PC-3 (cell line): ENCODE results near the gene SPATA31D1.

Source experiments
- EZH2 ChIP-seq: fragments of 300-600 bp; sonication (generic); IDR thresholded peaks from one replicate; pipeline ENCODE4 v1.6.1; 2017; ENCODE audit warnings: antibody characterized with exemption, mild to moderate bottlenecking, low read length; ENCODE audit not compliant: unreplicated experiment
- EZH2phosphoT487 ChIP-seq: fragments of 300-600 bp; sonication (generic); IDR thresholded peaks from 2 replicates; pipeline ENCODE4 v1.6.1; 2018; ENCODE audit warnings: mild to moderate bottlenecking, antibody characterized with exemption, low read length, borderline replicate concordance
- TF ChIP-seq, protein P1 (sequence below): fragments of 300-600 bp; sonication (generic); conservative IDR thresholded peaks from 2 replicates; pipeline ENCODE4 v1.5.1; 2017; ENCODE audit warnings: antibody characterized with exemption, low read depth, mild to moderate bottlenecking, low read length

DNA sequence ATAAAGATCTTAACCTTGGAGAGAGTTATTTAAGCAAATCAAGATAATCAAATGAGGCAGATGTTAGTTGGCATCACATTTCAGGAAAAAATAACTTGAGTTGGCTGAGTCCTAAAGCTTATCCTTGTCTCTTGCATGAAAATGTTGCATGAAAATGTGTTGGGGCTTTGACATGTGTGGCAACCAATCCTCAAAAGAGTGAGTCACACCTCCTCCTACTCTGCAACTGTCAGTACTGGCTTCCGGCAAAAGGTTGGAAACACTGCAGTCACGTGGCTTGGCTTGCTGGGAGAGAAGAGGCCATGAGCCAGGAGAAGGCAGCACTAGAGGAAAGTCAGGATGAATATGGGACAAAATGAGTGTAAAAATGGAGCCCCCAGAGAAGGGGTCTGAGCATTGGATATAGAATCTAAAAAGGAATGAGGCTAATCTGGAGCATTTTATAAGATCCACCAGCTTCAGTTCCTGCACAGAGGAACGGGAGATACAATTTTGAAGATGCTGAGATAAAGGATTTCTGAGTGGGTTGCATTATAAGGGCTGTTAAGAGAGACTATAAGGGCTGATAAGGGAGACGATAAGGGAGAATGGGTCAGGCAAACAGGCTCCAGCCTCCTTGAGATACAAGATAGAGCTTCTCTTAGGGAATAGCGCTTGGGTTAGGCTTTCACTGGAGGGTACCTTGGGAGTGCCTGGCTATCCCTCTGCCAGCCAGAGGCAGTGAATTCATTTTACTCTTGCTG is 43.1 kb downstream of the SPATA31D1 start:
- TF ChIP-seq, protein P1, sequence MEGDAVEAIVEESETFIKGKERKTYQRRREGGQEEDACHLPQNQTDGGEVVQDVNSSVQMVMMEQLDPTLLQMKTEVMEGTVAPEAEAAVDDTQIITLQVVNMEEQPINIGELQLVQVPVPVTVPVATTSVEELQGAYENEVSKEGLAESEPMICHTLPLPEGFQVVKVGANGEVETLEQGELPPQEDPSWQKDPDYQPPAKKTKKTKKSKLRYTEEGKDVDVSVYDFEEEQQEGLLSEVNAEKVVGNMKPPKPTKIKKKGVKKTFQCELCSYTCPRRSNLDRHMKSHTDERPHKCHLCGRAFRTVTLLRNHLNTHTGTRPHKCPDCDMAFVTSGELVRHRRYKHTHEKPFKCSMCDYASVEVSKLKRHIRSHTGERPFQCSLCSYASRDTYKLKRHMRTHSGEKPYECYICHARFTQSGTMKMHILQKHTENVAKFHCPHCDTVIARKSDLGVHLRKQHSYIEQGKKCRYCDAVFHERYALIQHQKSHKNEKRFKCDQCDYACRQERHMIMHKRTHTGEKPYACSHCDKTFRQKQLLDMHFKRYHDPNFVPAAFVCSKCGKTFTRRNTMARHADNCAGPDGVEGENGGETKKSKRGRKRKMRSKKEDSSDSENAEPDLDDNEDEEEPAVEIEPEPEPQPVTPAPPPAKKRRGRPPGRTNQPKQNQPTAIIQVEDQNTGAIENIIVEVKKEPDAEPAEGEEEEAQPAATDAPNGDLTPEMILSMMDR, result no peak
- TF ChIP-seq EZH2 (no peak), EZH2phosphoT487 (no peak)
